Nephron progenitor cell (in vitro differentiated cells): Measurements from ENCODE around the gene ACTRT2.

Source experiments
- DNase-seq: peaks from one replicate; pipeline ENCODE4 v3.0.0; 2021
- H3K27ac Mint-ChIP-seq: 2 replicates; pipeline ENCODE4 v1.8.0; 2021; ENCODE audit warnings: mild to moderate bottlenecking, moderate library complexity, mixed read lengths
- H3K27me3 Mint-ChIP-seq: 2 replicates; pipeline ENCODE4 v1.8.0; 2021; ENCODE audit warnings: mild to moderate bottlenecking, low read depth, mixed read lengths; ENCODE audit not compliant: poor library complexity
- H3K36me3 Mint-ChIP-seq: 2 replicates; pipeline ENCODE4 v1.8.0; 2021; ENCODE audit warnings: low read depth, mixed read lengths
- H3K4me1 Mint-ChIP-seq: 2 replicates; pipeline ENCODE4 v1.8.0; 2021; ENCODE audit warnings: mixed read lengths
- H3K4me3 Mint-ChIP-seq: 2 replicates; pipeline ENCODE4 v1.8.0; 2021; ENCODE audit warnings: mild to moderate bottlenecking, moderate library complexity, mixed read lengths
- H3K9me3 Mint-ChIP-seq: 2 replicates; pipeline ENCODE4 v1.8.0; 2021; ENCODE audit warnings: mild to moderate bottlenecking, moderate library complexity, mixed read lengths
- TF ChIP-seq, protein P1 (sequence below): fragments of 200-600 bp; sonication (generic); IDR thresholded peaks from 2 replicates; pipeline ENCODE4 v1.5.0; 2021; ENCODE audit warnings: antibody characterized with exemption

The ACTRT2 gene

DNA sequence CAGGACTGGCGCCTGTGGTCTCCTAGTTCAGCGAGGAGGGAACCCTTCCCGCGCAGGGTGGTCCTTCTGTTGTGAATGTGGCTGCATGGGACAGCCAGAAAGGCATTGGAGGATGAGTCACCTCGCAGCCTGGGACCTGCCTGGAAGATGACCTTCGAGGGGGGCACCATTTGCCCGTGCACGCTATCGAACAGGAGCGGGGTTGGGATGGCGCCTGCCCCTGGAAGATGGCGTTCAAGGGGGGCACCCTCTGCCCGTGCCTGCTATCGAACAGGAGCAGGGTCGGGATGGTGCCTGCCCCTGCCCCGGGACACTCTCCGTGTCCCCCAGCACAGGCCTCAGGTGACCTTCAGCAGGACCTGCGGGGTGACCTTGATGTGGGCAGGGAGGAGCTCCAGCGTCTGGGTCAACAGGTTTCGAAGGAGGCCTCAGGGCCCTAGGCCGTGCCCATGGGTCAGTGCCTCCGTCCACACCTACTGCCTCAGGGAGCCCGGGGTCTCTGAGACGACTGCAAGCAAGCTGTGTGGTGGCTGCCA lies 1.7 kb upstream of the ACTRT2 start:
- H3K27me3 Mint-ChIP-seq: peaks cover 28% of the 10 kb centered on the region
- TF ChIP-seq, protein P1, sequence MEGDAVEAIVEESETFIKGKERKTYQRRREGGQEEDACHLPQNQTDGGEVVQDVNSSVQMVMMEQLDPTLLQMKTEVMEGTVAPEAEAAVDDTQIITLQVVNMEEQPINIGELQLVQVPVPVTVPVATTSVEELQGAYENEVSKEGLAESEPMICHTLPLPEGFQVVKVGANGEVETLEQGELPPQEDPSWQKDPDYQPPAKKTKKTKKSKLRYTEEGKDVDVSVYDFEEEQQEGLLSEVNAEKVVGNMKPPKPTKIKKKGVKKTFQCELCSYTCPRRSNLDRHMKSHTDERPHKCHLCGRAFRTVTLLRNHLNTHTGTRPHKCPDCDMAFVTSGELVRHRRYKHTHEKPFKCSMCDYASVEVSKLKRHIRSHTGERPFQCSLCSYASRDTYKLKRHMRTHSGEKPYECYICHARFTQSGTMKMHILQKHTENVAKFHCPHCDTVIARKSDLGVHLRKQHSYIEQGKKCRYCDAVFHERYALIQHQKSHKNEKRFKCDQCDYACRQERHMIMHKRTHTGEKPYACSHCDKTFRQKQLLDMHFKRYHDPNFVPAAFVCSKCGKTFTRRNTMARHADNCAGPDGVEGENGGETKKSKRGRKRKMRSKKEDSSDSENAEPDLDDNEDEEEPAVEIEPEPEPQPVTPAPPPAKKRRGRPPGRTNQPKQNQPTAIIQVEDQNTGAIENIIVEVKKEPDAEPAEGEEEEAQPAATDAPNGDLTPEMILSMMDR: no peak
- DNase-seq: no peak
- no peak overlapping the region for H3K4me3 Mint-ChIP-seq
- H3K4me1 Mint-ChIP-seq: no peaks in the 10 kb centered on the region
- H3K36me3 Mint-ChIP-seq: no peaks in the 10 kb centered on the region
- H3K27ac Mint-ChIP-seq: no peak overlapping the region
- H3K9me3 Mint-ChIP-seq: peaks cover 51% of the 10 kb centered on the region

DNA sequence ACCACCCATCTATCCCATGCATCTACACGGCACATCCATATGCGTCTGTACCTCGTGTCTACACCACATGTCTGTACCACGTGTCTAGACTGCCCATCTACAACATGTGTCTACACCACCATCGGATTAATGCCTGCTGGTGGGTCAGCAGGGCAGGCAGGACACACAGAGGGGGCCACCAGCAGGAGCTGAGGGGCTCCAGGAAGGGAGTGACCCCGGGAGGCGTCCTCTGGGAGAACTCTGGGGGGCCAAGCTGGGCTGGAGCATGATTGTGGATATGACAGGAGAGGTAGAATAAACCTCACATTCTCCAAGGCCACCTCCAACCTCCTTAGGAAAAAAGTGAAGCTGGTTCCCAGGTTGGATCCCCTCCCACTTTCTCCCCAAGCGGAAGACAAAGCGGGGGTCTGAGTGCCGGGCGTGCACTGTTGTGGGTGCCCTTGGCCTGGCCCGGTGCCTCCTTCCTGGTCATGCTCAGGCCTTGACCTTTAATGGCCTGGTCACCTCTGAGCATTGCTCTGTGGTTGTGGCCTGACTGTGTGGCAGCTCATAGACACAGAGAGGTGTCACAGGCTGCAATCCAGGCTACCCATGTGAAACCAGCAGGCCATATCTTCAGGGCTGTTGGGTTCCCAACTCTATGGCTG lies 881 bp upstream of the ACTRT2 start:
- DNase-seq: no peak
- Mint-ChIP-seq H3K4me1 (no peaks in the 10 kb centered on the region), H3K27me3 (peaks cover 25% of the 10 kb centered on the region), H3K27ac (no peak overlapping the region), H3K4me3 (no peak overlapping the region), H3K36me3 (no peaks in the 10 kb centered on the region), H3K9me3 (peaks cover 48% of the 10 kb centered on the region)
- TF ChIP-seq, protein P1: no peak

DNA sequence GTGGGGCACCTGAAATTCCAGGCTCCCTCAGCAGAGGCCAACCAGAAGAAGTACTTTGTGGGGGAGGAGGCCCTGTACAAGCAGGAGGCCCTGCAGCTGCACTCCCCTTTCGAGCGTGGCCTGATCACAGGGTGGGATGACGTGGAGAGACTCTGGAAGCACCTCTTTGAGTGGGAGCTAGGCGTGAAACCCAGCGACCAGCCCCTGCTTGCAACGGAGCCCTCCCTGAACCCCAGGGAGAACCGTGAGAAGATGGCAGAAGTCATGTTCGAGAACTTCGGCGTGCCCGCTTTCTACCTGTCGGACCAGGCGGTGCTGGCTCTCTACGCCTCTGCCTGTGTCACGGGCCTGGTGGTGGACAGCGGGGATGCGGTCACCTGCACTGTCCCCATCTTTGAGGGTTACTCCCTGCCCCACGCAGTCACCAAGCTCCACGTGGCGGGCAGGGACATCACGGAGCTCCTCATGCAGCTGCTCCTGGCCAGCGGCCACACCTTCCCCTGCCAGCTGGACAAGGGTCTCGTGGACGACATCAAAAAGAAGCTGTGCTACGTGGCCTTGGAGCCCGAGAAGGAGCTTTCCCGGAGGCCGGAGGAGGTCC lies 634 bp downstream of the ACTRT2 start:
- Mint-ChIP-seq H3K27me3 (peaks cover 19% of the 10 kb centered on the region), H3K4me1 (no peaks in the 10 kb centered on the region), H3K27ac (no peak overlapping the region), H3K4me3 (no peak overlapping the region), H3K36me3 (no peaks in the 10 kb centered on the region), H3K9me3 (peaks cover 47% of the 10 kb centered on the region)
- no peak for DNase-seq
- TF ChIP-seq, protein P1: no peak

DNA sequence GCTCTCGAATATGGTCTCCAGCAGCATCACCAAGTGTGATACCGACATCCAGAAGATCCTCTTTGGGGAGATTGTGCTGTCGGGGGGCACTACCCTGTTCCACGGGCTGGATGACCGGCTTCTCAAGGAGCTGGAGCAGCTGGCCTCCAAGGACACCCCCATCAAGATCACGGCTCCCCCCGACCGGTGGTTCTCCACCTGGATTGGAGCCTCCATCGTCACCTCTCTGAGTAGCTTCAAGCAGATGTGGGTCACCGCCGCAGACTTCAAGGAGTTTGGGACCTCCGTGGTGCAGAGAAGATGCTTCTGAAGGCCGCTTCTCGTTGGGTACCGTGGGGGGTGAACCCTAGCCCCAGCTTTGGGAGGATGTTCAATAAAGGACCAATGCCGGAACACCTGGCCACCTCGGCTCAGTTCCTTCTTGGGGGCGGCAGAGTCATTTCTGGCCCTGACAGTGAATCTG lies 1.3 kb downstream of the ACTRT2 start:
- peaks cover 43% of the 10 kb centered on the region for H3K9me3 Mint-ChIP-seq
- no peak for DNase-seq
- peaks cover 16% of the 10 kb centered on the region for H3K27me3 Mint-ChIP-seq
- TF ChIP-seq, protein P1: no peak
- H3K4me3 Mint-ChIP-seq: no peak overlapping the region
- H3K36me3 Mint-ChIP-seq: no peaks in the 10 kb centered on the region
- H3K4me1 Mint-ChIP-seq: no peaks in the 10 kb centered on the region
- H3K27ac Mint-ChIP-seq: no peak overlapping the region

DNA sequence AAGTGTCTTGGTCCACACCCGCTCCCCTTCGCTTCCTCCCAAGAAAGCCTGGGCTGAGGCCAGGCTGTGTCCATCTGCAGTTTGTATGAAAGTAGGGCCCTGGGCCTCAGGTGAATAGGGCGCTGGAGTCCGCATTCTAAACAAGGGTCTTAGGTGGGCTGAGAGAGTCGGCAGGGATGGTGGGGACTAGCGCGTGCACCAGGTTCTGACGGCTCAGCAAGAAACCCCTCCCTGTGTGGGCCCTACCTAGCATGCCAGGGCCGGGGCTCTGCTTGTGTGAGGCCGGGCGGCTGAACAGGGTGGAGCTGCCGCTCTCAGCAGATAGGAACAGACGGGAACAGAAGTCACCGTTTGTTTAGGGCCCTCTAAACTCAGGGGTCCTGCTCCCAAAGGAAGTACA lies 1.7 kb downstream of the ACTRT2 start:
- peaks cover 42% of the 10 kb centered on the region for H3K9me3 Mint-ChIP-seq

More for the DNA sequence above, 1.7 kb downstream of the ACTRT2 start:
- Mint-ChIP-seq H3K4me3 (no peak overlapping the region), H3K4me1 (no peaks in the 10 kb centered on the region), H3K27me3 (peaks cover 15% of the 10 kb centered on the region), H3K36me3 (no peaks in the 10 kb centered on the region), H3K27ac (no peak overlapping the region)
- no peak for DNase-seq
- TF ChIP-seq, protein P1: no peak
